NCI-H2107 treated with DMSO at 0.1 percent for 48 hours (cell line): ENCODE data around the gene PLPP3.

Experiments used
- DNase-seq: peaks from one replicate; lab custom pipeline; 2025; ENCODE audit not compliant: unreplicated experiment; lab: John Stamatoyannopoulos, UW

Gene PLPP3

DNA sequence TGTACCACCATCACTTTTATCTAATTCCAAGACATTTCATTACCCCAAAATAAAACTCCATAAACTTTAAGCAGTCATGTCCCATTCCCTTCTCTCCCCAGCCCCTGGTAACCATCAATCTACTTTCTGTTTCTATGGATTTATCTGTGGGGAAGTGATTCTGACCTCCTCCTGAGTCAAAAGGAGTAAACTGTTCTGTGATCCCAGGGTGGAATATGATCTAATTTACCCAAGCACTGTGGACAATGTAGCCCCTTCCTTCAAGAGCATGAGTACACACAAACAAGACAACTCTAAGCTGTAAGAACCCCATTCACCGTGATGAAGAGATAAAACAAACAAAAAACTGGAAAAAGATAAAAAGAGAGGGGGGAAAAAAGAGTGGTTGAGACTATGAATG, 77.9 kb downstream of the PLPP3 start:
- no peak for DNase-seq

DNA sequence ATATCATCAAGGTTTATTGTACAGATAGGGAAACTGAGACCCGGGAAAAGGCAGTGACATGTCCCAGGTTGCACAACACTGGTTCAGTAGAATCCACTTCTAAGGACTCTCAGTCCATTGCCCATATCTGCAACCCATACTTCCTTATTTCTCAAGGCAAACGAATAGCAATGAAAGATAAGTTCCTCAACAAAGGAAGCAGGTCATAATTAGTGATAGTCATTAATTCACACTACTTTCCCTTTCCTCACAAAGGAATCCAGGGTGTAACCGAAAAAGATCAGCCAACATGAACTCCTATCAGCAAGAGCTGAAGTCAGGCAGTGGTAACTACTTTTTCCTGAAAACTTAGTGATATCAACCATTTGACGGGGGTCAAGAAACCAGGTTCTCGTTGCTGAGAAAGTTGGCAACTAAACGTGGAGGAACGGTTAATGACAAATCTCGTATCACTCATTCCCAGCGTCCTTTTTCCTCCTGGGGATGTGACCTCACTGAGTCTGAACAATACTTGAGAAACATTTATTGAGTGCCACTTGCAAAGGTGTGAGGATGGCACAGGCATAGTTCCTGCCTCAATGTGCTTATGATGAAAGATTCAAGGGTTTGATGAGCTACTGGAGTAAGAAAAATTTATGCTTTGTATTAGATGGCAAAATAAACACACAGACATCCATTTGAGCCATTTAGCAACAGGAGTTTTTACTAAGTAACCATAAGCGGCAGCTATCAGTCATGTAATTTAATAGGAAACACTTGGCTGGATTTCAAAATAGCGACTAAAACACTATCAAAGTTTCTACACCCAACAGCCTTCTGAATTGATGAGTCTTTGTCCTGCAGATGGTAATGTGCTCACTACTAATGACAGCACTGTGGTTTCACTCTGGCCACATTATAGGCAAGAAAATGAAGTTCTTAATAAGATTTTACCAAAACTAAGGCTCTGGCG, 82.3 kb downstream of the PLPP3 start:
- DNase-seq = no peak

DNA sequence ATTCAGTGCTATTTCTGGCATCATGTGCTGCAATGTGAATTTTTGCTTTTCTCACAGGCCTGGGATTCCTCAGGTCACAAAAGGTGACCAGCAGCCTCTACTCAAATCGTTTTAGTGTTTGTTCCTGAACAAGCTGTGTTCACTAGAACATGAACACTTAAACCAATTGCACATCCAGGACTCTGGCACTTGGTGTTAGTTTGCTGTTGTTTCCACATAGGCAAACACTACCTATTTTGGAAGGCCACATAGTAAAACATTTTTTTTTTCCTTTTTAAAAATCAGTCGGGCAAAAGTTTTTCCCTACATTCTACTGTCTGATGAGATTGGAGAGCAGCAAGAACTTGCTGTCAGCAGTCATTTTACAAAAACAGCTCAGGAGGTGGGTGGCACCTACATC, 83.2 kb downstream of the PLPP3 start:
- DNase-seq = no peak

DNA sequence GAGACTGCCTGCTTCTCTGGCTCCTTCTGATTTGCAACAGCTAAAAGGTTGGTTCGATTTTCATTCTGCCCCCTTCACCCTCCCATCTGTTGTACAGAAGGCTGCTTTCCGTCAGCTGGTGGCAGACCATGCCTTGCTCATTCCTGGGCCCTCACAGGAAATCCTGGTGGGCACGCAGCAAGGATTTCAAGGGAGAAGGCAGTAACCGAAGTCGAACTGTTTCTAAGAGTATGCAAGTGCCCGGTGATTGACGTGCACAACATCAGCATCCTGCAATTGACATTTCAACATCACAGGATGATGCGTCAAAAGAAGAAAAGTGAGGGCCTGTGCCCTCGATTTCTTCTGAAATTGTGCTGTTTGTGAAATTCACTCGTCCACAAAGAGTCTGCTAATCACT, 83.8 kb downstream of the PLPP3 start:
- no peak for DNase-seq

DNA sequence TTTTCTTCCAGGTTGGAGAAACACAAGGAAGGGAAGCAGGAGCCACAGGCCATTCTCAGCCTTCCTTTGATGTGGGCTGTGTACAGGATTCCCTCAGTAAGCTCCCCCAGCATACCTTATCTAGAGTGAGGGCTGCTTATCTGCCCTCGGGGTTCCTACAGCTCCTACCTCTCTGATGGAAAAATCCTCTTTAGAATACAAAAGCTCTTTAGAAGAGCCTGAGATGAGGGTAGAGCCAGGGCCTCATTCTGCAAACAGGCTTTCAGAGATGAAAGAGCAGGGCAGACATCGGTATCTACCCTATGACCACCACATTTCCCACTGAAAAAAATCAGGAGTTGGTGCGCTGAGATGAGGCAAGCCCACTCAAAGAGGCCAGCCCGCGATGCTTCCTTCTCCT, 85.1 kb downstream of the PLPP3 start:
- DNase-seq = no peak

DNA sequence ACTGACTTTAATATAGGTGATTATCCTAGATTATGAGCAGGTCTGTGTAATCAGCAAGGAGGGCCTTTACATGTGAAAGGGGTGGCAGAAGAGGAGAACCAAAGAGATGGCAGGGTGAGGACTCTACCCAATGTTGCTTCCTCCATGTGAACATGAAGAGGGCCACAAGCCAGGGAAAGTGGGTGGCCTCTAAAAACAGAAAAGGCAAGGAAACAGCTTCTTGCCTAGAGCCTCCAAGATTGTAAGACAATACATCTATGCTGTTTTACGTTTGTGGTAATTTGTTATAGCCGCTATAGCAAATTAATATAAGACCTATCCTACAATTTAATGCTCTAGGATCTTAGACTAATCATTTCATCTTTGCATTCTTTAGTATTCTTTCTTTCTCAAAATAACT, 85.5 kb downstream of the PLPP3 start:
- no peak for DNase-seq

DNA sequence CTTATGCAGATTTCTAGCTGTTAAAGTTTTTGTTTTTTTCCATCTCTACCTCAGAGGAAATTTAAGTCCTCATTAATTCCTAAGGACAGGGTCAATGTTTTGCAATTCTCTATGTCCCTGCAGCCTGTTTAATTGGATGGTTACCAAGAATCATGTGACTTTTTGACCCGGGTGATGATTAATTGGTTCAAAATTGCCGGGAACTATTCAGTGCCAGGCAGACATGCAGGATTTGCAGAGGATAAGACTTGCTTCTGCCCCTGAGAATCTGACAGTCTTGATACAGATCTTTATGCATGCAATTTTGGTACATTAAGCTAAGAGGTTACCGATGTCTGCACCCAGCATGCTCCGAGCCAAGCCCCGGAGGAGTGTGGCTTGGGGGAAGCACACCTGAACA, 87.9 kb downstream of the PLPP3 start:
- DNase-seq = no peak

DNA sequence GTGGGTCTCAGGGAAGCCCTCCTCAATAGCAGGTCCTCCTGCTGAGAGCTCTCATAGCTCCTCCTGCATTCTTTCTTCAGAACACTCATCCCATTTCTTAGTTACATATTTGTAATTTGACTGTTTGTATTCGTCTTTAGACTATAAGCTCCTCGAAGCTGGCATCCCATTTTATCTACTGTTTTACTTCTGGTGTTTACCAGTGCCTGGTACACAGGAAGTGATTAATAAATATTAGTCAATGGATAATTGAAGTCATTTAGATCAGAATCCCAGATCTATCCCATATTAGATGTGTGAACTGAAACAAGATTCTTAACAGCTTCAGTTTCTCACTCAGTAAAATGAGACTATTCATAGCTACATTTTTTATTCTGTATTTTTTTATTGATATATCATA, 88.7 kb downstream of the PLPP3 start:
- DNase-seq = no peak

DNA sequence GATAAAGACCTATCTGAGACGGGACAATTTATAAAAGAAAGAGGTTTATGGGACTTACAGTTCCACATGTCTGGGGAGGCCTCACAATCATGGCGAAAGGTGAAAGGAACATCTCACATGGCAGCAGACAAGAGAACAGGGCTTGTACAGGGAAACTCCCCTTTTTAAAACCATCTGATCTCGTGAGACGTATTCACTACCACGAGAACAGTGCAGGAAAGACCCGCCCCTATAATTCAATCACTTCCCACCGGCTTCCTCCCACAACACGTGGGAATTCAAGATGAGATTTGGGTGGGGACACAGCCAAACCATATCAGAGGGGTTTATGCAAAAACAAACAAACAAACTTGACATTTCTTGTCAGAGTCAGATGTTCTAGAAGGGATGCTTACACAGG, 89.7 kb downstream of the PLPP3 start:
- DNase-seq = no peak

DNA sequence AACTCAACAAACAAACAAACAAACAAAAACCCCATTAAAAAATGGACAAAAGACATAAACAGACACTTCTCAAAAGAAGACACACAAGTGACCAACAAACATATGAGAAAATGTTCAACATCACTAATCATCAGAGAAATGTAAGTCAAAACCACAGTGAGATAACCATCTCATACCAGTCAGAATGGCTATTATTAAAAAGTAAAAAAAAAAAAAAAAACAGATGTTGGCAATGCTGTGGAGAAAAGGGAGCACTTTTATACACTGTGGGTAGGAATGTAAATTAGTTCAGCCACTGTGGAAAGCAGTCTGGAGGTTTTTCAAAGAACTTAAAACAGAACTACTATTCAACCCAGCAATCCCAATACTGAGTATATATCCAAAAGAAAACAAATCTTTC, 94.7 kb downstream of the PLPP3 start:
- DNase-seq = no peak

DNA sequence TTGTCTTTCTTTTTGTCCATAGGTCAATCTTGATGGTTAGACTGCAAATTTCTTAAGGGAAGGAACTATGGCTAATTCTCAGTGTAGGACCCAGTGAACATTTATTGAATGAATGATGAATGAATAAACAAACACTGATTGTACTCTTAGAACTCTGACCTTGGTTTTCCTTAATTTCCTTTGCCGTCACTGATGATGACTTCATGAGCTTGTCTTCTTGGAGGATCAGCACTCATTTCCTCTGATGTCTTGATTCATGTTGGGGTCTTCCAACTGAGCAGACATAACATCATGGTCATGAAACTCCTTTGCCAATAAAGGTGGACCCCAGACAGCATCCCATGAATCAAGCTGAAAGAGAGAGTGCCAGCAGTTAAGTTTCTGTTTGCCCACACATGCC, 96.3 kb downstream of the PLPP3 start:
- DNase-seq = no peak

DNA sequence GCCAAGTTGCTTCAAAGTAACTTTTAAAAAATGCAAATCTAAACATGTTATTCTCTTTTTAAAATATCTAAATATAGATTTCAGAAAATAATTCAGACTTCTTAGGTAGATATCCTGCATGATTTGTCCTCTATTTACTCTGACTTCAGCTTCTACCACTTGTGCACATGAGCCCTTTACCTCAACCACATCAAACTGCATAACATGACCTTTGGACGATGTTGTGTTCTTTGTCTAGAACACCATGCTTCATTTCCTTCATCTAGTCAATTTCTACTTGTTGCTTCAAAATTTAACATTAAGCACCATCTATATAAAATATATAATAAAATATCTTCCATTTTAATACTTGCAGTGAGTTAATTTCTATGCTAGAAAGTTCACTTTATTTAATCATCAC, 96.9 kb downstream of the PLPP3 start:
- DNase-seq = no peak

DNA sequence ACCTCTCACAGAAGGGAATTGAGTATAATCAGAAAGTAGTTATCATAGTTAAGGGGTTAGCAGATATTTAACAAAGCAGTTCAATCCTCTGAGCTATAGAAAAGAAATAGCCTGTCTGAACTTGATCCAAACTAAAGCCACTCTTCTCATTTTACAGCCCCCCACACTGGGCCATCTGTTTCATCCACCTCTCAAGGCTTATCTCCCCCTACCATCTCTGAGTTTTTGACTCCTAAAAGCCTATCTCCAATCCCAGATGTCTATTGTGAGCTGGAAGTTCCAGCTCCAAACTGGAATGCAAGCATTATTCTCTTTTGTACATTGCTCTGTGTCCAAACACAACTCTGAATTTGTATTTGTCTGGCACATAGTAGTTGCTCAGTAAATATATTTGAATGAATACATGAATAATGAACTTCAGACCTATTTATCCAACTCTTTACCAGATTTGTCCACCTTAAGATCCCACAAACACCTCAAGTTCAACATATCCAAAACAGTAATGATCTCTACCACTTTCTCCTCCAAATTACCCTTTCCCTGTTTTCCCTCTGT, 98.1 kb downstream of the PLPP3 start:
- DNase-seq = no peak

DNA sequence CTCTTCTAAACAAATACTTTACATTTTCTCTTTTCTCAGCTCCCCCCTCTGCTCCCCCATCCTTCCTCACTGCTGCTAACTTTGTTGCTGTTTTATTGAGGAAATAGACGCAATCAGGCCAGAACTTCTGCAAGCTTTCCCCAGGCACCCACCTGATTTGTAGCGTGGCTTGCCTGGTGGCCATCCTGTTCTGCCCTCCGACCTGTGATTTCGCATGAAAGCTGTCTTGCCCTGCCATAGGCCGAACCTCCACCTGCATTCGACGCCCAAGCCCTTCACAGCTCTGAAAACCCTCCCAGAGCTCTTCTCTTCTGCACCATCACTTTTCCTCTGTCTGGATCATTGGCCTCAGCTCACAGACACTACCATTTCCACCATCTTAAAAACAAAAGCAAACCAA, 100.6 kb downstream of the PLPP3 start:
- no peak for DNase-seq

DNA sequence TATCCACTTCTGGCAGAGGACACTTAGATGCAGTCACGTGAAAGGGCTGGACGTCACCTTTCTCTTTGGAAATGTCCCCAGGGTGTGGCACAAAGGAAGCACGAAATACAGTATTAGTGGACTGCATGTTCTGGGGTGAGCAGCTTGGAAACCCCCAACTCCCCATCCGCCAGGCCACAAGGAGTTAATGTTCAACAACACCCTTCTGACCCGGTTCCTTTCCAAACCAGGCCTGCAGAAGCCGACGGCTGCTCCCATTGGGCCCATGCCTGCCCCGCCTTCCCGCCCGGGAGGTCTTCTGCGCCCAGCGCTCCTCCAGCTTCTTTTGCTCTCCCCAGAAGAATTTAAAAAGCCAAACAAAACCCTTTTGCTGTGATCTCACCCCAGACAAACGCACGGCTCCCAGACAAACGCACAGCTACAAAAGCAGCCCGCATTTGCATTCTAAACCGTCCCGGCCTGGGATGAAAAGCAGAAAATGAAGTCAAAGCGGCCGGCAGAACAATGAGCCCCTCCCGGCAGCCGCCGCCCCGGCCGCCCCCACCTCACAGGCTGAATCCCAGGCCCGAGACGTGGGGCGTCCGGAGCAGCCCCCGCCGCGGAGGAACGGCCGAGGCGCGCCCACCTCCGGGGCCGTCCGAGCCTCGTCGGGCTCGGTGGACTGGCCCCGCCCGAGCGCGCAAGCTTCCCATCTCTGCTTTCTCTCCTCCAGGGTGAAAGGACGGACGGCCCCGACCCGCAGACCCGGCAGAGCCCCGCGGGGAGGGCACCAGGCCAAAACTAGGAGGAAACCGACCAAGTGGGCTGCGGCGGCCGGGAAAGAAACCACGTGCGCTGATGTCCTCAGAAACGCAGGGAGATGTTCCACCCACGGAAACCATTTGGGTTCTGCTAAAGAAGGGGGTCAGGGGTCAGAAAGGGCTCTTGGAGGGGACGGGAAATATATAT, 101.9 kb downstream of the PLPP3 start:
- DNase-seq = no peak

DNA sequence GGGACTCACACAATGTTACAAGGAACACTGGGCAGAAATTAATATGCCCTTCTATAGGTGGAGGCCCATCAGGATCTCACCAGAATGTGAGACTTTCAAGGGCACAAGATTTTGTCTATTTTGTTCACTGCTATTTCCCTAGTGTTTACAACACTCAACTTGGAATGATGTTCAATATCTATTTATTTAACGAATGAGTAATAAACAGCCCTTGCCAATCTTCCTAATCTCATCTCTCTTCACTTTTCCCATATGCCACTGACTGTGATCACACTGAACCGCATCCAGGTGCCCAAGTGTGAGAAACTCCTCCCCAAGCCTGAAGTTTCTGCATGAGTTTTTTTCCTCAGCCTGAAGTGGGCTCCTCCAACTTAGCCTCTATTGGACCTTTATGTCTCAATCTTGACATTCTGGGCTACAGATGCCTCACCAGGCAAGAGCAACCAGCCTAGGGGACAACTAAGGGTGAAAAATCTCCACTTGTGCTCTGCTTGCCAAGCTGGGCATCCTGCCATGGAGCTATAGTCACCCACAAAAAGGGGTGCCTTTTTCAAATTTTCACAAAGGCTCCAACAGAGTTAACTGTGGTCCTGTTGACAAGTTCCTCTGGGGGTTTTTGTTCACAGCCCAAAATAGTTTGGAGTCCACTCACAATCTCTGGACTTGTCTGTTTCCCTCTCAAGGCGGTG, 105.6 kb downstream of the PLPP3 start:
- DNase-seq = no peak

DNA sequence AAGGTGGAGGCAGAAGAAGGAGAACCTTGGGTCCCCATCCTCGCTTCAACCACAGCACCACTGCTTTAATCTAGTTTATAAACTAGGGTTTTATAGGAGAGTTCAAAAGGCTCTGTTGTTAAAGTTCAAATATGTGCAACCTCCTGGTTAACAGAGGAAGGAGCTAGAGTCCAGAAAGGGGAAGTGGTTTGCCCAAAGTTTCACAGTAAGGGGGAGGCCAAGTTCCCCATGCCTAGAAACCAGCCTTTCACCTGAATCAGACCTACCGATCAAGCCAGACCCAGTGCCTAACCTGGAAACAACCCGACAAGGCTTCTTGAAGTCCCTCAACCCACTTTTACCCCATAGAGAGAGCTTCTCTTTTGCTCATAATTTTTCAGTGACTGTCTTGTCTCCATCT, 106.5 kb downstream of the PLPP3 start:
- no peak for DNase-seq

DNA sequence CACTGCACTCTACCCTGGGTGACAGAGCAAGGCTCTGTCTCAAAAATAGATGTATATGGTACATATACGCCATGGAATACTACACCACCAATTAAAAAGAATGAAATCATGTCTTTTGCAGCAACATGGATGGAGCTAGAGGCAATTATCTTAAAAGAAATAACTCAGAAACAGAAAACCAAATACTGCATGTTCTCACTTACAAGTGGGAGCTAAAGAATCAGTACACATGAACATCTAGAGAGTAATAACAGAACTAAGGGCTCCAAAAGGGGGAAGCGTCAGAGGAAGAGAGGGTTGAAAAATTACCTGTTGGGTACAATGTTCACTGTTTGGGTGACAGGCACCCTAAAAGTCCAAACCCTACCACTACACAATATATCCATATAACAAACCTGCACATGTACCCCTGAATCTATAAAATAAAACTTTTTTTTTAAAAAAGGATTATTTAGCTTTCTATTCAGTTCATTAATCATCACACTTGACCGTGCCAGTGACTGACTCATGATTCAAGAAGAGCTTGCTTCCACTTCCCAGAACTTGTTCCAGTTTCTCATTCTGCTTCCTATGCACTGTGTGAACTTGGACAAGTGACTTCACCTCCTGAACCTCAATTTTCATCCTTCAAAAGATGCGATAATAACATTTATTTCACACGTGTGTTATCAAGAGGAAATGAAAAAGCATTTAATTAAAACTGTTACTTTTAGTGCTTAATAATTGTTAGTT, 109.6 kb downstream of the PLPP3 start:
- no peak for DNase-seq

DNA sequence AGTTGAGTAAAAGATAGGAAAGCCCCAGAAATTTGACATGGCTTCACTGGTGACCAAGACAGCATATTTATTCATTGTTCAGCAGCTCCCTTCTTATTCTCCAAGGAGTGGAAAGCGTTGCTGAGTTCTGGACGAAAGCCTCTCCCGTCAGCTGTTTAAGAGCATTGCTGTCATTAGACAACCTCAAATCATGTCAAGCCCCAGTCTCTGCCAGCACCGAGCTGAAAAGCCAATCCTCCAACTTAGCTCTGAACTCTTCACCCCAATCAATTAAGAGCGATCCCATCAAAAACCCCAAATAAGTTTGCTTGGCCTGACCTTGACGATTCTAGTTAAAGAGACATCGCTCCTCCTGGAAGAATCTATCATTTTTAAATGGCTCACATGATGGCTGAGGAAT, 110.8 kb downstream of the PLPP3 start:
- DNase-seq = no peak

DNA sequence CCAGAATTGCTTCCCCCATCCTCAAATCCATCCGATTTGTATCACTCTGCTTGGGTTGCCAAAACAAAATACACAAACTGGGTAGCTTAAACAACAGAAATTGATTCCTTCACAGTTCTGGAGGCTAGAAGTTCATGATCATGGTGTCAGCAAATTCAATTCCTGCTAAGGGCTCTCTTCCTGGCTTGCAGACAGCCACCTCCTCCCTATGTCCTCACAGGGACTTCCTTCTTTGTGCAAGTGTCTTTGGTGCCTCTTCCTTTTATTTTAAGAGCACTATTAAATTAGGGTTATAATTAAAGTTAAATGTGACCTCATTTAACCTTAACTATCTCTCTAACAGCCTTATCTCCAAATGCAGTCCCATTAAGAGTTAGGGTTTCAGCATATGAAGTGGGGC, 112.8 kb downstream of the PLPP3 start:
- DNase-seq = no peak
